DMS53 treated with DMSO at 0.1 percent for 48 hours (cell line): ENCODE measurements around the gene RAPGEF5.
A peak's percentile ranks its signal among the peaks of the same experiment; 100 is the strongest.

Experiments
- DNase-seq: peaks from one replicate; lab custom pipeline; 2025; ENCODE audit not compliant: unreplicated experiment; lab: John Stamatoyannopoulos, UW

Gene RAPGEF5

GRCh38 chr7:22167482-22167881 lies 189.5 kb downstream of the RAPGEF5 start:
- no peak for DNase-seq

- no peak for DNase-seq
Observed at GRCh38 chr7:22166928-22167327, 190.0 kb downstream of the RAPGEF5 start.

GRCh38 chr7:22159341-22159740 lies 197.6 kb downstream of the RAPGEF5 start:
- DNase-seq, result no peak

- DNase-seq, result no peak
Observed at GRCh38 chr7:22157552-22157951, 199.4 kb downstream of the RAPGEF5 start.

GRCh38 chr7:22156205-22156604 lies 200.7 kb downstream of the RAPGEF5 start:
- no peak for DNase-seq

GRCh38 chr7:22154143-22154529 lies 202.8 kb downstream of the RAPGEF5 start:
- DNase-seq, result no peak

- no peak for DNase-seq
Observed at GRCh38 chr7:22153432-22154142, 203.4 kb downstream of the RAPGEF5 start.

GRCh38 chr7:22152690-22153089 lies 204.3 kb downstream of the RAPGEF5 start:
- no peak for DNase-seq

- DNase-seq, result no peak
Observed at GRCh38 chr7:22151901-22152300, 205.1 kb downstream of the RAPGEF5 start.

- DNase-seq, result no peak
Observed at GRCh38 chr7:22150221-22150620, 206.7 kb downstream of the RAPGEF5 start.

- no peak for DNase-seq
Observed at GRCh38 chr7:22147868-22148267, 209.1 kb downstream of the RAPGEF5 start.

GRCh38 chr7:22146961-22147512 lies 209.9 kb downstream of the RAPGEF5 start:
- no peak for DNase-seq

- no peak for DNase-seq
Observed at GRCh38 chr7:22144950-22145349, 212.0 kb downstream of the RAPGEF5 start.

- DNase-seq, result no peak
Observed at GRCh38 chr7:22143491-22143890, 213.5 kb downstream of the RAPGEF5 start.

GRCh38 chr7:22142572-22142971 lies 214.4 kb downstream of the RAPGEF5 start:
- DNase-seq, result no peak

- DNase-seq, result no peak
Observed at GRCh38 chr7:22141355-22141754, 215.6 kb downstream of the RAPGEF5 start.

- DNase-seq, result no peak
Observed at GRCh38 chr7:22140578-22140977, 216.4 kb downstream of the RAPGEF5 start.

GRCh38 chr7:22138886-22139285 lies 218.1 kb downstream of the RAPGEF5 start:
- no peak for DNase-seq

GRCh38 chr7:22138106-22138505 lies 218.8 kb downstream of the RAPGEF5 start:
- no peak for DNase-seq

- no peak for DNase-seq
Observed at GRCh38 chr7:22137466-22137865, 219.5 kb downstream of the RAPGEF5 start.

- no peak for DNase-seq
Observed at GRCh38 chr7:22137026-22137425, 219.9 kb downstream of the RAPGEF5 start.

GRCh38 chr7:22129819-22130580 lies 227.0 kb downstream of the RAPGEF5 start:
- peak; percentile 74 for DNase-seq
